ENCODE data around the gene RAD51B.

- TF ChIP-seq CTCF (CRISPR knock-in tag; IDR thresholded peaks at IDR 0.05), result no peak
- TF ChIP-seq ZNF260 (CRISPR knock-in tag; IDR thresholded peaks at IDR 0.05; ENCODE audit: borderline replicate concordance, low read depth), result no peak
- TF ChIP-seq ZNF251 (CRISPR knock-in tag; IDR thresholded peaks at IDR 0.05), result no peak
- TF ChIP-seq ZNF773 (CRISPR knock-in tag; IDR thresholded peaks at IDR 0.05; ENCODE audit: borderline replicate concordance), result no peak
- no peak for TF ChIP-seq SMAD3 (CRISPR knock-in tag; IDR thresholded peaks at IDR 0.05)
- TF ChIP-seq ZNF207 (IDR thresholded peaks at IDR 0.05; ENCODE audit: borderline replicate concordance), result no peak
- TF ChIP-seq, protein P1, sequence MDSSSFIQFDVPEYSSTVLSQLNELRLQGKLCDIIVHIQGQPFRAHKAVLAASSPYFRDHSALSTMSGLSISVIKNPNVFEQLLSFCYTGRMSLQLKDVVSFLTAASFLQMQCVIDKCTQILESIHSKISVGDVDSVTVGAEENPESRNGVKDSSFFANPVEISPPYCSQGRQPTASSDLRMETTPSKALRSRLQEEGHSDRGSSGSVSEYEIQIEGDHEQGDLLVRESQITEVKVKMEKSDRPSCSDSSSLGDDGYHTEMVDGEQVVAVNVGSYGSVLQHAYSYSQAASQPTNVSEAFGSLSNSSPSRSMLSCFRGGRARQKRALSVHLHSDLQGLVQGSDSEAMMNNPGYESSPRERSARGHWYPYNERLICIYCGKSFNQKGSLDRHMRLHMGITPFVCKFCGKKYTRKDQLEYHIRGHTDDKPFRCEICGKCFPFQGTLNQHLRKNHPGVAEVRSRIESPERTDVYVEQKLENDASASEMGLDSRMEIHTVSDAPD (CRISPR knock-in tag; IDR thresholded peaks at IDR 0.05), result no peak
- no peak for TF ChIP-seq ZNF564 (CRISPR knock-in tag; IDR thresholded peaks at IDR 0.05)
Measured at GRCh38 chr14:68767248-68767645, 947.7 kb downstream of the RAD51B start.

All from HepG2 (cell line).